GM23338 (cell line): Measurements from ENCODE around the gene DRC7. TPM values are rescaled to one million over a fixed set of nuclear protein-coding genes. Genes with fewer than 3 reads are reported as not detected.

ENCODE experiments used
- ATAC-seq: fragments of 200-7000 bp; cut with Tn5 transposase; 3 replicates; pipeline ENCODE4 v1.9.1; 2020
- DNase-seq: peaks from one replicate; pipeline ENCODE4 v3.0.0-alpha.2; 2015; ENCODE audit warnings: low spot score
- H2AFZ ChIP-seq: fragments of 200-600 bp; sonication (generic); 2 replicates; pipeline ENCODE4 v1.8.0; 2016; ENCODE audit warnings: antibody characterized with exemption, mild to moderate bottlenecking, moderate library complexity
- H3F3A ChIP-seq: fragments of 200-600 bp; sonication (generic); replicated peaks from 2 replicates; pipeline ENCODE4 v1.8.0; 2017; ENCODE audit warnings: antibody characterized with exemption, mixed run types, low read depth
- H3K27ac ChIP-seq: fragments of 200-600 bp; sonication (generic); 2 replicates; pipeline ENCODE4 v1.6.1; 2016; ENCODE audit warnings: low read depth
- H3K27me3 ChIP-seq: fragments of 200-600 bp; sonication (generic); 2 replicates; pipeline ENCODE4 v1.8.0; 2016; ENCODE audit warnings: mild to moderate bottlenecking, mixed run types, moderate library complexity; ENCODE audit not compliant: insufficient read depth
- H3K36me3 ChIP-seq: fragments of 200-600 bp; sonication (generic); 2 replicates; pipeline ENCODE4 v1.8.0; 2016; ENCODE audit warnings: mild to moderate bottlenecking; ENCODE audit not compliant: insufficient read depth
- H3K4me1 ChIP-seq: fragments of 200-600 bp; sonication (generic); 2 replicates; pipeline ENCODE4 v1.8.0; 2016; ENCODE audit warnings: mild to moderate bottlenecking, moderate library complexity; ENCODE audit not compliant: insufficient read depth
- H3K4me2 ChIP-seq: fragments of 200-600 bp; sonication (generic); 2 replicates; pipeline ENCODE4 v1.7.1; 2017; ENCODE audit warnings: mixed run types
- H3K4me3 ChIP-seq: fragments of 200-600 bp; sonication (generic); 2 replicates; pipeline ENCODE4 v1.6.1; 2016; ENCODE audit warnings: mixed run types
- H3K79me2 ChIP-seq: fragments of 200-600 bp; sonication (generic); replicated peaks from 2 replicates; pipeline ENCODE4 v1.8.0; 2017; ENCODE audit warnings: mild to moderate bottlenecking; ENCODE audit not compliant: insufficient read depth
- H3K9me2 ChIP-seq: fragments of 200-600 bp; sonication (generic); 2 replicates; pipeline ENCODE4 v1.8.0; 2017; ENCODE audit not compliant: insufficient read depth
- H4K20me1 ChIP-seq: fragments of 200-600 bp; sonication (generic); replicated peaks from 2 replicates; pipeline ENCODE4 v1.8.0; 2017; ENCODE audit warnings: mild to moderate bottlenecking; ENCODE audit not compliant: insufficient read depth
- H3K27ac Mint-ChIP-seq: 2 replicates; pipeline ENCODE4 v1.8.0; 2020; ENCODE audit warnings: inconsistent platforms, mild to moderate bottlenecking, moderate library complexity, mixed read lengths
- H3K27me3 Mint-ChIP-seq: 3 replicates; pipeline ENCODE4 v1.8.0; 2022; ENCODE audit warnings: low read depth, mild to moderate bottlenecking, moderate library complexity, mixed read lengths, inconsistent platforms; ENCODE audit not compliant: insufficient read depth, poor library complexity
- H3K36me3 Mint-ChIP-seq: 3 replicates; pipeline ENCODE4 v1.8.0; 2021; ENCODE audit warnings: low read depth, mild to moderate bottlenecking, inconsistent platforms, moderate library complexity, mixed read lengths
- H3K4me1 Mint-ChIP-seq: 3 replicates; pipeline ENCODE4 v1.8.0; 2020; ENCODE audit warnings: mild to moderate bottlenecking, inconsistent platforms, mixed read lengths
- H3K4me3 Mint-ChIP-seq: 3 replicates; pipeline ENCODE4 v1.8.0; 2021; ENCODE audit warnings: moderate library complexity, mild to moderate bottlenecking, inconsistent platforms, mixed read lengths
- H3K9me3 Mint-ChIP-seq: 3 replicates; pipeline ENCODE4 v1.8.0; 2020; ENCODE audit warnings: moderate library complexity, mild to moderate bottlenecking, inconsistent platforms, mixed read lengths
- CREB1 ChIP-seq: fragments of 250-450 bp; sonication (Bioruptor Pico); IDR thresholded peaks from 2 replicates; pipeline ENCODE4 v1.5.0; 2020; ENCODE audit warnings: low read depth, mild to moderate bottlenecking, moderate library complexity
- CTCF ChIP-seq, 2 experiments: fragments of 200-600 bp in 1 of 2; sonication (generic) in 1 of 2; conservative IDR thresholded peaks; 2 replicates each; pipeline versions ENCODE4 v1.5.1 to v1.6.1; 2016 to 2017; ENCODE audit warnings: antibody characterized with exemption in 2 of 2, low read depth in 2 of 2, mild to moderate bottlenecking in 2 of 2, moderate library complexity in 1 of 2
- ETS1 ChIP-seq: IDR thresholded peaks from 2 replicates; pipeline ENCODE4 v1.6.1; 2016; ENCODE audit warnings: antibody characterized with exemption
- EZH2 ChIP-seq: fragments of 200-600 bp; sonication (generic); IDR thresholded peaks from one replicate; pipeline ENCODE4 v1.8.0; 2017; ENCODE audit warnings: antibody characterized with exemption, mild to moderate bottlenecking, low read depth; ENCODE audit not compliant: unreplicated experiment
- JUNB ChIP-seq: IDR thresholded peaks from one replicate; pipeline ENCODE4 v1.6.1; 2016; ENCODE audit warnings: antibody characterized with exemption; ENCODE audit not compliant: unreplicated experiment
- REST ChIP-seq: IDR thresholded peaks from one replicate; pipeline ENCODE4 v1.6.1; 2018; ENCODE audit warnings: antibody characterized with exemption; ENCODE audit not compliant: unreplicated experiment
- ZNF114 ChIP-seq: fragments of 250-450 bp; sonication (Bioruptor Pico); IDR thresholded peaks from 2 replicates; pipeline ENCODE4 v1.5.0; 2020; ENCODE audit warnings: mild to moderate bottlenecking, moderate library complexity
- ZNF331 ChIP-seq: fragments of 250-450 bp; sonication (Bioruptor Pico); IDR thresholded peaks from 2 replicates; pipeline ENCODE4 v1.5.0; 2020; ENCODE audit warnings: low read depth, mild to moderate bottlenecking, moderate library complexity
- ZNF462 ChIP-seq: fragments of 250-450 bp; sonication (Bioruptor Pico); IDR thresholded peaks from 2 replicates; pipeline ENCODE4 v1.5.0; 2020; ENCODE audit warnings: mild to moderate bottlenecking, moderate library complexity
- polyA plus RNA-seq: library from polyadenylated mRNA; unstranded; fragments of >200 nt; fragmentation: Nextera tagmentation; extraction: Ambion mirVana; gene quantifications from 2 replicates; pipeline ENCODE4 v1.2.1, GENCODE V29; 2016
- total RNA-seq: library from RNA; depleted of rRNA; stranded (reverse); fragments of >200 nt; shearing (Covaris generic); gene quantifications from 2 replicates; pipeline ENCODE4 v1.2.3, GENCODE V29; 2014

The DRC7 gene
- total and polyA plus RNA-seq, 2 experiments from 2014 or later: not detected

GRCh38 chr16:57757326-57757786 lies 62.8 kb downstream of the DRC7 start:
- Histone ChIP-seq H3K9me2 (no peaks in the 10 kb centered on the region), H3F3A (no peaks in the 10 kb centered on the region), H3K36me3 (no peaks in the 10 kb centered on the region), H4K20me1 (no peaks in the 10 kb centered on the region), H3K79me2 (no peaks in the 10 kb centered on the region), H3K4me3 (no peak overlapping the region), H2AFZ (no peak overlapping the region), H3K27ac (no peak overlapping the region), H3K4me1 (no peaks in the 10 kb centered on the region; the same call in 1 of the 2 replicates), H3K4me2 (no peak overlapping the region), H3K27me3 (no peaks in the 10 kb centered on the region)
- DNase-seq: peak; percentile 85
- peak; percentile 86 for ATAC-seq
- Mint-ChIP-seq H3K4me1 (peaks cover 17% of the 10 kb centered on the region), H3K4me3 (no peak overlapping the region), H3K27me3 (peaks cover 14% of the 10 kb centered on the region), H3K27ac (no peak overlapping the region), H3K36me3 (peaks cover 21% of the 10 kb centered on the region), H3K9me3 (no peaks in the 10 kb centered on the region)
- no peak for TF ChIP-seq JUNB
- peak; percentile 90 to 95 for TF ChIP-seq CTCF (conservative IDR thresholded peaks at IDR 0.05; ENCODE audit: low read depth in 2 of 2)

GRCh38 chr16:57757883-57758282 lies 63.3 kb downstream of the DRC7 start:
- H3K9me2 ChIP-seq: no peaks in the 10 kb centered on the region
- H3K27ac ChIP-seq: no peak overlapping the region
- H3K36me3 ChIP-seq: no peaks in the 10 kb centered on the region
- peaks cover 17% of the 10 kb centered on the region for H3K4me1 Mint-ChIP-seq
- H3K79me2 ChIP-seq: no peaks in the 10 kb centered on the region
- no peaks in the 10 kb centered on the region for H3F3A ChIP-seq
- no peaks in the 10 kb centered on the region; the same call in 1 of the 2 replicates for H3K4me1 ChIP-seq
- H3K27me3 Mint-ChIP-seq: peaks cover 14% of the 10 kb centered on the region
- H3K27ac Mint-ChIP-seq: no peak overlapping the region
- DNase-seq (no peak), ATAC-seq (no peak)
- no peak overlapping the region for H3K4me2 ChIP-seq
- no peak overlapping the region for H2AFZ ChIP-seq
- H3K4me3 ChIP-seq: no peak overlapping the region
- no peak overlapping the region for H3K4me3 Mint-ChIP-seq
- no peaks in the 10 kb centered on the region for H3K27me3 ChIP-seq
- H3K36me3 Mint-ChIP-seq: peaks cover 21% of the 10 kb centered on the region
- H3K9me3 Mint-ChIP-seq: no peaks in the 10 kb centered on the region
- H4K20me1 ChIP-seq: no peaks in the 10 kb centered on the region
- TF ChIP-seq ZNF331 (CRISPR knock-in tag) (no peak), ZNF462 (CRISPR knock-in tag) (no peak), ZNF114 (CRISPR knock-in tag) (no peak), JUNB (no peak), EZH2 (no peak), REST (no peak), ETS1 (no peak), CREB1 (CRISPR knock-in tag) (no peak)
